Spleen (tissue), 7 donors: ENCODE results near the gene RPS27L.
A peak's percentile ranks its signal among the peaks of the same experiment; 100 is the strongest.

Experiments
- CTCF ChIP-seq, 11 experiments: fragments of 200-600 bp in 7 of 11; fragments of 450-650 bp in 4 of 11; sonication (generic) in 4 of 11; IDR thresholded peaks in 8 of 11; conservative IDR thresholded peaks in 3 of 11; 1 replicate in 7 of 11; 2 replicates in 4 of 11; pipeline versions ENCODE4 v1.4.0 to v1.8.0; 2016 to 2021; ENCODE audit warnings: antibody characterized with exemption in 11 of 11, inconsistent platforms in 4 of 11, mild to moderate bottlenecking in 1 of 11
- POLR2A ChIP-seq, 3 donors: fragments of 450-650 bp; IDR thresholded peaks; one replicate each; pipeline ENCODE4 v1.5.1; 2017; ENCODE audit warnings: antibody characterized with exemption in 3 of 3, mild to moderate bottlenecking in 1 of 3
- POLR2AphosphoS5 ChIP-seq, 3 donors: sonication (generic); formaldehyde crosslinking; IDR thresholded peaks; one replicate each; pipeline ENCODE4 v1.5.1; 2017; ENCODE audit warnings: antibody characterized with exemption in 3 of 3
- donor health status: DM: no; HTN: no; CAD: no; lungs with moderate emphysema.
- donor health status: DM: no; HTN: no; CAD: no.
- donor health status: DM: no; HTN: no; CAD: no.

- no peak for TF ChIP-seq POLR2AphosphoS5 (IDR thresholded peaks at IDR 0.05)
- peak in 2 of 11 experiments; percentile 5 to 8 for TF ChIP-seq CTCF (IDR thresholded peaks at IDR 0.05 in 8 of 11, conservative IDR thresholded peaks at IDR 0.05 in 3 of 11)
- TF ChIP-seq POLR2A (IDR thresholded peaks at IDR 0.05), result no peak
Observed at GRCh38 chr15:63157891-63158431, 684 bp upstream of the RPS27L start.
